HEK293 (cell line): Measurements from ENCODE around the gene NIF3L1.

Experiments used
- CTCF ChIA-PET: fragments of 350-600 bp; formaldehyde crosslinking; extraction: SDS; loops from one replicate; lab custom pipeline; 2021; ENCODE audit warnings: antibody characterized with exemption; lab: Yijun Ruan, JAX
- POLR2A ChIA-PET: fragments of 300-600 bp; formaldehyde crosslinking; extraction: SDS; loops from one replicate; lab custom pipeline; 2020; ENCODE audit warnings: antibody characterized with exemption, inconsistent platforms; lab: Yijun Ruan, JAX
- H3K27ac ChIP-seq: fragments of 200-500 bp; sonication (Bioruptor generic); 2 replicates; pipeline ENCODE4 v1.5.1; 2014; ENCODE audit warnings: low read depth, low read length, control low read depth, inconsistent platforms; ENCODE audit errors: extremely low read depth
- H3K36me3 ChIP-seq, 2 experiments: fragments of 200-500 bp in 1 of 2; sonication (Bioruptor generic) in 1 of 2; 1 replicate in 1 of 2; 2 replicates in 1 of 2; pipeline ENCODE4 v1.5.1; 2014 to 2017; ENCODE audit warnings: inconsistent platforms in 2 of 2, low read length in 2 of 2; ENCODE audit not compliant: control insufficient read depth in 2 of 2, insufficient read depth in 1 of 2
- H3K4me1 ChIP-seq: fragments of 200-500 bp; sonication (Bioruptor generic); 2 replicates; pipeline ENCODE4 v1.5.1; 2014; ENCODE audit warnings: mild to moderate bottlenecking, low read length, inconsistent platforms; ENCODE audit not compliant: control insufficient read depth, insufficient read depth
- H3K4me3 ChIP-seq: 2 replicates; pipeline ENCODE4 v1.5.1; 2011; ENCODE audit warnings: low read depth, mild to moderate bottlenecking, control low read depth, low read length, moderate library complexity
- H3K9me3 ChIP-seq: fragments of 200-500 bp; sonication (Bioruptor generic); 2 replicates; pipeline ENCODE4 v1.5.1; 2014; ENCODE audit warnings: low read depth, low read length, inconsistent platforms; ENCODE audit not compliant: control insufficient read depth, insufficient read depth
- GLI2 ChIP-seq: fragments of 450-650 bp; formaldehyde crosslinking; IDR thresholded peaks from 2 replicates; pipeline ENCODE4; 2017; ENCODE audit warnings: missing biosample characterization, missing genetic modification characterization, low read depth, borderline replicate concordance
- KLF1 ChIP-seq: fragments of 450-650 bp; formaldehyde crosslinking; IDR thresholded peaks from 2 replicates; pipeline ENCODE4 v1.5.1; 2016; ENCODE audit warnings: missing biosample characterization, missing genetic modification characterization
- KLF7 ChIP-seq: fragments of 450-650 bp; formaldehyde crosslinking; IDR thresholded peaks from 2 replicates; pipeline ENCODE4 v1.5.1; 2016; ENCODE audit warnings: missing biosample characterization, missing genetic modification characterization, borderline replicate concordance
- OVOL3 ChIP-seq: fragments of 450-650 bp; formaldehyde crosslinking; IDR thresholded peaks from 2 replicates; pipeline ENCODE4 v1.5.1; 2016; ENCODE audit warnings: missing biosample characterization, missing genetic modification characterization
- TRIM28 ChIP-seq: IDR thresholded peaks from 2 replicates; pipeline ENCODE4 v1.6.1; 2011; ENCODE audit warnings: low read length, control low read depth, borderline replicate concordance
- TSHZ1 ChIP-seq: fragments of 450-650 bp; formaldehyde crosslinking; IDR thresholded peaks from 2 replicates; pipeline ENCODE4 v1.5.1; 2016; ENCODE audit warnings: missing biosample characterization, missing genetic modification characterization, borderline replicate concordance
- WT1 ChIP-seq: fragments of 450-650 bp; formaldehyde crosslinking; IDR thresholded peaks from 2 replicates; pipeline ENCODE4 v1.5.1; 2016; ENCODE audit warnings: missing biosample characterization, missing genetic modification characterization
- YY1 ChIP-seq: fragments of 450-650 bp; formaldehyde crosslinking; IDR thresholded peaks from 2 replicates; pipeline ENCODE4 v1.5.1; 2018; ENCODE audit warnings: missing biosample characterization, missing genetic modification characterization
- ZBTB7A ChIP-seq: fragments of 450-650 bp; formaldehyde crosslinking; IDR thresholded peaks from 2 replicates; pipeline ENCODE4 v1.5.1; 2016; ENCODE audit warnings: low read depth, missing biosample characterization, missing genetic modification characterization
- ZNF174 ChIP-seq: fragments of 450-650 bp; formaldehyde crosslinking; IDR thresholded peaks from 2 replicates; pipeline ENCODE4 v1.5.0; 2017; ENCODE audit warnings: missing biosample characterization, mild to moderate bottlenecking, missing genetic modification characterization
- ZNF221 ChIP-seq: fragments of 450-650 bp; formaldehyde crosslinking; IDR thresholded peaks from 2 replicates; pipeline ENCODE4 v1.5.1; 2017; ENCODE audit warnings: missing biosample characterization, missing genetic modification characterization, borderline replicate concordance
- ZNF292 ChIP-seq: fragments of 450-650 bp; formaldehyde crosslinking; IDR thresholded peaks from 2 replicates; pipeline ENCODE4 v1.5.1; 2016; ENCODE audit warnings: low read depth, missing biosample characterization, missing genetic modification characterization, borderline replicate concordance
- ZNF391 ChIP-seq: fragments of 450-650 bp; formaldehyde crosslinking; IDR thresholded peaks from 2 replicates; pipeline ENCODE4 v1.5.1; 2016; ENCODE audit warnings: low read depth, missing biosample characterization, missing genetic modification characterization, borderline replicate concordance
- ZNF394 ChIP-seq: fragments of 450-650 bp; formaldehyde crosslinking; IDR thresholded peaks from 2 replicates; pipeline ENCODE4 v1.5.1; 2016; ENCODE audit warnings: missing biosample characterization, missing genetic modification characterization, mild to moderate bottlenecking, moderate library complexity, borderline replicate concordance
- ZNF433 ChIP-seq: fragments of 450-650 bp; formaldehyde crosslinking; IDR thresholded peaks from 2 replicates; pipeline ENCODE4 v1.5.1; 2016; ENCODE audit warnings: missing biosample characterization, missing genetic modification characterization, low read depth
- ZNF473 ChIP-seq: fragments of 450-650 bp; formaldehyde crosslinking; IDR thresholded peaks from 2 replicates; pipeline ENCODE4 v1.5.1; 2017; ENCODE audit warnings: missing biosample characterization, missing genetic modification characterization
- ZNF510 ChIP-seq: fragments of 450-650 bp; formaldehyde crosslinking; IDR thresholded peaks from 2 replicates; pipeline ENCODE4 v1.5.1; 2018; ENCODE audit warnings: mild to moderate bottlenecking, missing genetic modification characterization, missing biosample characterization; ENCODE audit not compliant: insufficient replicate concordance
- ZNF514 ChIP-seq: fragments of 450-650 bp; formaldehyde crosslinking; IDR thresholded peaks from 2 replicates; pipeline ENCODE4 v1.5.1; 2016; ENCODE audit warnings: missing biosample characterization, missing genetic modification characterization
- ZNF521 ChIP-seq: fragments of 450-650 bp; formaldehyde crosslinking; IDR thresholded peaks from 2 replicates; pipeline ENCODE4 v1.5.1; 2017; ENCODE audit warnings: missing biosample characterization, mild to moderate bottlenecking, missing genetic modification characterization
- ZNF529 ChIP-seq: fragments of 450-650 bp; formaldehyde crosslinking; IDR thresholded peaks from 2 replicates; pipeline ENCODE4 v1.5.1; 2017; ENCODE audit warnings: missing genetic modification characterization, missing biosample characterization; ENCODE audit not compliant: insufficient replicate concordance
- ZNF585B ChIP-seq: fragments of 450-650 bp; formaldehyde crosslinking; IDR thresholded peaks from 2 replicates; pipeline ENCODE4 v1.5.1; 2016; ENCODE audit warnings: missing biosample characterization, missing genetic modification characterization
- ZNF623 ChIP-seq: fragments of 450-650 bp; formaldehyde crosslinking; IDR thresholded peaks from 2 replicates; pipeline ENCODE4 v1.5.1; 2016; ENCODE audit warnings: missing biosample characterization, missing genetic modification characterization
- ZNF629 ChIP-seq: fragments of 450-650 bp; formaldehyde crosslinking; IDR thresholded peaks from 2 replicates; pipeline ENCODE4 v1.5.1; 2017; ENCODE audit warnings: missing biosample characterization, missing genetic modification characterization
- ZNF76 ChIP-seq: fragments of 450-650 bp; formaldehyde crosslinking; IDR thresholded peaks from 2 replicates; pipeline ENCODE4; 2016; ENCODE audit warnings: low read depth, missing biosample characterization, missing genetic modification characterization, borderline replicate concordance
- ZNF768 ChIP-seq: fragments of 450-650 bp; formaldehyde crosslinking; IDR thresholded peaks from 2 replicates; pipeline ENCODE4 v1.5.1; 2018; ENCODE audit warnings: missing biosample characterization, mild to moderate bottlenecking, missing genetic modification characterization
- ZNF777 ChIP-seq: fragments of 450-650 bp; formaldehyde crosslinking; IDR thresholded peaks from 2 replicates; pipeline ENCODE4 v1.5.1; 2017; ENCODE audit warnings: missing biosample characterization, missing genetic modification characterization, borderline replicate concordance
- TF ChIP-seq, protein P1 (sequence below): fragments of 450-650 bp; formaldehyde crosslinking; IDR thresholded peaks from 2 replicates; pipeline ENCODE4 v1.5.1; 2017; ENCODE audit warnings: missing biosample characterization, missing genetic modification characterization
- TF ChIP-seq, protein P2 (sequence below): fragments of 450-650 bp; formaldehyde crosslinking; IDR thresholded peaks from 2 replicates; pipeline ENCODE4 v1.5.1; 2017; ENCODE audit warnings: missing biosample characterization, missing genetic modification characterization
- TF ChIP-seq, protein P3 (sequence below): fragments of 450-650 bp; formaldehyde crosslinking; IDR thresholded peaks from 2 replicates; pipeline ENCODE4 v1.5.1; 2016; ENCODE audit warnings: missing biosample characterization, missing genetic modification characterization

Gene NIF3L1

DNA sequence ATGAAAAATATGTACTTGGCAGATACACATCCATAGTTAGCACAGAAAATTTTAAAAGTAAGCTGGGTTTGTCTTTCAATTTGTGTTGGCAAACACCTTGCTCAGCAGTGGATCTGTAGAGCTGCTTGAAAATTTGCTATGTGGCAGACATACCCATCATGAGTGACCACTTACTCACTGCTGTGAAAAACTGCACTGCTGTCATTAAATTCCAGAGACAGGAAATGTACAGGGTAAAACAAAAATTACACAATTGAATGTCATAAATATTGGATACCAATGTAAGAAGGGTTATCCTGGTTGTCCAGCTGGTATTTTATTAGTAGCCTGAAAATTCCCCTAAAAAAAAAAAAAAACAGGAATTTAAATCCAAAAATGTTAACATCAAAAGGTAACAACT is 24.5 kb downstream of the NIF3L1 start:
- Histone ChIP-seq H3K36me3 (peaks cover 82 to 84% of the 10 kb centered on the region in 2 experiments), H3K9me3 (no peaks in the 10 kb centered on the region), H3K4me1 (no peaks in the 10 kb centered on the region), H3K4me3 (no peak overlapping the region), H3K27ac (no peak overlapping the region)
- TF ChIP-seq TRIM28: no peak
- no peak for TF ChIP-seq OVOL3 (tag by site-specific recombination)
- no peak for TF ChIP-seq GLI2 (tag by site-specific recombination)
- no peak for TF ChIP-seq KLF1 (tag by site-specific recombination)
- TF ChIP-seq ZNF473 (tag by site-specific recombination): no peak
- TF ChIP-seq, protein P1, sequence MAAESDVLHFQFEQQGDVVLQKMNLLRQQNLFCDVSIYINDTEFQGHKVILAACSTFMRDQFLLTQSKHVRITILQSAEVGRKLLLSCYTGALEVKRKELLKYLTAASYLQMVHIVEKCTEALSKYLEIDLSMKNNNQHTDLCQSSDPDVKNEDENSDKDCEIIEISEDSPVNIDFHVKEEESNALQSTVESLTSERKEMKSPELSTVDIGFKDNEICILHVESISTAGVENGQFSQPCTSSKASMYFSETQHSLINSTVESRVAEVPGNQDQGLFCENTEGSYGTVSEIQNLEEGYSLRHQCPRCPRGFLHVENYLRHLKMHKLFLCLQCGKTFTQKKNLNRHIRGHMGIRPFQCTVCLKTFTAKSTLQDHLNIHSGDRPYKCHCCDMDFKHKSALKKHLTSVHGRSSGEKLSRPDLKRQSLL (tag by site-specific recombination): no peak
- no peak for TF ChIP-seq ZNF623
- no peak for TF ChIP-seq YY1 (tag by site-specific recombination)
- no peak for TF ChIP-seq ZBTB7A (tag by site-specific recombination)
- no peak for TF ChIP-seq WT1
- no peak for TF ChIP-seq KLF7 (tag by site-specific recombination)
- ChIA-PET POLR2A (interaction anchor here (0.7 kb wide), 1 partner anchor 926 kb away, joined by 6 read pairs; no protein-coding TSS in a partner anchor), CTCF (interaction anchor here (0.6 to 2.0 kb wide), 4 partner anchors 8 to 155 kb away, joined by 3 to 9 read pairs (median 5); no protein-coding TSS in a partner anchor)

DNA sequence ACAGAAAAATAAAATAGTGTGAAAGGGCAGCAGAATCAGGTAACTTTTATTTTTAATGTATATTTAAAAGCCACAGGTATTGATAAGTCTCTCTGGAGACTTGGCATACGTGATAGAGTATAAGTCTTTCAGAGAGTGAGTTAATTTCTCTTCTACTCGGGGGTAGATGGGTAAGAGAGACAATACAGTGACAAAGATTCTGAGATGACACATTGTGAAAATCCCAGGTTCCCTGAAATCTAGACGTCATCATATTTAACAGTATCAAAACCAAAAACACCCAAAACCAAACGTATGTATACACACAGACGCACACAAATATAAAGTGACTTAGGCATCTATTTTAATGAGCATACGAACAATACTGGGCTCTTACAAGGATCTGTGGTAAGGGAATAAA is 33.3 kb downstream of the NIF3L1 start:
- CTCF ChIA-PET: no interaction called here
- POLR2A ChIA-PET: no interaction called here

More for the DNA sequence above, 33.3 kb downstream of the NIF3L1 start:
- H3K9me3 ChIP-seq: no peaks in the 10 kb centered on the region
- H3K36me3 ChIP-seq: peaks cover 81 to 85% of the 10 kb centered on the region in 2 experiments
- H3K4me3 ChIP-seq: no peak overlapping the region
- H3K4me1 ChIP-seq: no peaks in the 10 kb centered on the region
- H3K27ac ChIP-seq: no peak overlapping the region
- TF ChIP-seq ZNF394 (tag by site-specific recombination) (no peak), ZNF514 (tag by site-specific recombination) (no peak), ZNF391 (no peak), ZNF629 (no peak), ZNF510 (tag by site-specific recombination) (no peak), ZNF521 (tag by site-specific recombination) (no peak), ZNF292 (tag by site-specific recombination) (no peak), ZNF585B (tag by site-specific recombination) (no peak), ZNF777 (tag by site-specific recombination) (no peak), ZNF768 (no peak), ZNF174 (tag by site-specific recombination) (no peak), ZNF221 (tag by site-specific recombination) (no peak), TSHZ1 (tag by site-specific recombination) (no peak), ZNF76 (no peak), ZNF529 (tag by site-specific recombination) (no peak), ZNF433 (tag by site-specific recombination) (no peak)
- TF ChIP-seq, protein P2, sequence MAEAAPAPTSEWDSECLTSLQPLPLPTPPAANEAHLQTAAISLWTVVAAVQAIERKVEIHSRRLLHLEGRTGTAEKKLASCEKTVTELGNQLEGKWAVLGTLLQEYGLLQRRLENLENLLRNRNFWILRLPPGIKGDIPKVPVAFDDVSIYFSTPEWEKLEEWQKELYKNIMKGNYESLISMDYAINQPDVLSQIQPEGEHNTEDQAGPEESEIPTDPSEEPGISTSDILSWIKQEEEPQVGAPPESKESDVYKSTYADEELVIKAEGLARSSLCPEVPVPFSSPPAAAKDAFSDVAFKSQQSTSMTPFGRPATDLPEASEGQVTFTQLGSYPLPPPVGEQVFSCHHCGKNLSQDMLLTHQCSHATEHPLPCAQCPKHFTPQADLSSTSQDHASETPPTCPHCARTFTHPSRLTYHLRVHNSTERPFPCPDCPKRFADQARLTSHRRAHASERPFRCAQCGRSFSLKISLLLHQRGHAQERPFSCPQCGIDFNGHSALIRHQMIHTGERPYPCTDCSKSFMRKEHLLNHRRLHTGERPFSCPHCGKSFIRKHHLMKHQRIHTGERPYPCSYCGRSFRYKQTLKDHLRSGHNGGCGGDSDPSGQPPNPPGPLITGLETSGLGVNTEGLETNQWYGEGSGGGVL (tag by site-specific recombination): no peak
- TF ChIP-seq, protein P3, sequence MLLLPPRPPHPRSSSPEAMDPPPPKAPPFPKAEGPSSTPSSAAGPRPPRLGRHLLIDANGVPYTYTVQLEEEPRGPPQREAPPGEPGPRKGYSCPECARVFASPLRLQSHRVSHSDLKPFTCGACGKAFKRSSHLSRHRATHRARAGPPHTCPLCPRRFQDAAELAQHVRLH (tag by site-specific recombination): no peak
